HCT116 (cell line): ENCODE measurements around the gene DPF3.

Source experiments
- CBX3 ChIP-seq: IDR thresholded peaks from 2 replicates; pipeline ENCODE4 v1.6.1; 2012; ENCODE audit warnings: low read depth
- EZH2 ChIP-seq: fragments of 200-600 bp; sonication (generic); IDR thresholded peaks from 2 replicates; pipeline ENCODE4 v1.6.1; 2017; ENCODE audit warnings: antibody characterized with exemption, mixed run types
- EZH2phosphoT487 ChIP-seq: fragments of 200-600 bp; IDR thresholded peaks from 2 replicates; pipeline ENCODE4 v1.6.1; 2018; ENCODE audit warnings: antibody characterized with exemption, borderline replicate concordance
- POLR2A ChIP-seq: IDR thresholded peaks from 2 replicates; pipeline ENCODE4 v1.7.0; 2011; ENCODE audit warnings: borderline replicate concordance; ENCODE audit not compliant: insufficient read depth, insufficient read length; ENCODE audit errors: extremely low read depth
- POLR2AphosphoS5 ChIP-seq: IDR thresholded peaks from 2 replicates; pipeline ENCODE4 v1.6.1; 2011; ENCODE audit warnings: mild to moderate bottlenecking, low read depth, low read length, moderate library complexity
- SIN3A ChIP-seq: IDR thresholded peaks from 2 replicates; pipeline ENCODE4 v1.6.1; 2012; ENCODE audit warnings: low read depth
- SRF ChIP-seq: IDR thresholded peaks from 2 replicates; pipeline ENCODE4 v1.6.1; 2012; ENCODE audit warnings: low read depth
- YY1 ChIP-seq: IDR thresholded peaks from 2 replicates; pipeline ENCODE4 v1.6.1; 2011; ENCODE audit warnings: low read length, low read depth, moderate library complexity, mild to moderate bottlenecking; ENCODE audit not compliant: insufficient replicate concordance; ENCODE audit errors: extremely low read depth
- ZNF274 ChIP-seq: fragments of 200-500 bp; sonication (Bioruptor generic); IDR thresholded peaks from 2 replicates; pipeline ENCODE4 v1.6.1; 2014; ENCODE audit warnings: mild to moderate bottlenecking, low read depth, low read length, inconsistent platforms
- TF ChIP-seq, protein P1 (sequence below), 3 experiments: fragments of 200-600 bp in 1 of 3; sonication (generic) in 1 of 3; IDR thresholded peaks in 2 of 3; conservative IDR thresholded peaks in 1 of 3; 2 replicates each; pipeline ENCODE4 v1.5.1; 2012 to 2017; ENCODE audit warnings: low read depth in 2 of 3, low read length in 2 of 3, antibody characterized with exemption in 1 of 3, borderline replicate concordance in 1 of 3, control low read depth in 1 of 3, mild to moderate bottlenecking in 1 of 3, mixed read lengths in 1 of 3, mixed run types in 1 of 3, moderate library complexity in 1 of 3; ENCODE audit not compliant: insufficient read depth in 1 of 3
- TF ChIP-seq, protein P2 (sequence below): IDR thresholded peaks from 2 replicates; pipeline ENCODE4 v1.6.1; 2012; ENCODE audit warnings: low read depth

DNA sequence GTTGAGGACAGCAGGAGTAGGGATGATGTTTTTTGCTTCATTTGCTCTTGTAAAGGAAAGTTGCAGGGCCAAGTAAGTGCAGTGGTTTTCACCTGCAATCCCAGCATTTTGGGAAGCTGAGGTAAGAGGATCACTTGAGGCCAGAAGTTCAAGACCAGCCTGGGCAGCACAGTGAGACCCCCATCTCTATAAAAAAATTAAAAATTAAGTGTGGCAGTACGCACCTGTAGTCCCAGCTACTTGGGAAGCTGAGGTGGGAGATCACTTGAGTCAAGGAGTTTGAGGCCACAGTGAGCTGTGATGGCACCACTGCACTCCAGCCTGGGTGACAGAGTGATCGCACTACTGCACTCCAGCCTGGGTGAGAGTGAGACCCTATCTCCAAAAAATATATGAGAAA lies 10.8 kb downstream of the DPF3 start:
- TF ChIP-seq, protein P1, sequence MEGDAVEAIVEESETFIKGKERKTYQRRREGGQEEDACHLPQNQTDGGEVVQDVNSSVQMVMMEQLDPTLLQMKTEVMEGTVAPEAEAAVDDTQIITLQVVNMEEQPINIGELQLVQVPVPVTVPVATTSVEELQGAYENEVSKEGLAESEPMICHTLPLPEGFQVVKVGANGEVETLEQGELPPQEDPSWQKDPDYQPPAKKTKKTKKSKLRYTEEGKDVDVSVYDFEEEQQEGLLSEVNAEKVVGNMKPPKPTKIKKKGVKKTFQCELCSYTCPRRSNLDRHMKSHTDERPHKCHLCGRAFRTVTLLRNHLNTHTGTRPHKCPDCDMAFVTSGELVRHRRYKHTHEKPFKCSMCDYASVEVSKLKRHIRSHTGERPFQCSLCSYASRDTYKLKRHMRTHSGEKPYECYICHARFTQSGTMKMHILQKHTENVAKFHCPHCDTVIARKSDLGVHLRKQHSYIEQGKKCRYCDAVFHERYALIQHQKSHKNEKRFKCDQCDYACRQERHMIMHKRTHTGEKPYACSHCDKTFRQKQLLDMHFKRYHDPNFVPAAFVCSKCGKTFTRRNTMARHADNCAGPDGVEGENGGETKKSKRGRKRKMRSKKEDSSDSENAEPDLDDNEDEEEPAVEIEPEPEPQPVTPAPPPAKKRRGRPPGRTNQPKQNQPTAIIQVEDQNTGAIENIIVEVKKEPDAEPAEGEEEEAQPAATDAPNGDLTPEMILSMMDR (IDR thresholded peaks at IDR 0.05 in 2 of 3, conservative IDR thresholded peaks at IDR 0.05 in 1 of 3; ENCODE audit: borderline replicate concordance in 1 of 3, insufficient read depth in 1 of 3, low read depth in 2 of 3, low read length in 2 of 3) = no peak
- no peak for TF ChIP-seq SIN3A
- TF ChIP-seq CBX3 = no peak
- no peak for TF ChIP-seq EZH2phosphoT487
- TF ChIP-seq ZNF274 = no peak
- TF ChIP-seq, protein P2, sequence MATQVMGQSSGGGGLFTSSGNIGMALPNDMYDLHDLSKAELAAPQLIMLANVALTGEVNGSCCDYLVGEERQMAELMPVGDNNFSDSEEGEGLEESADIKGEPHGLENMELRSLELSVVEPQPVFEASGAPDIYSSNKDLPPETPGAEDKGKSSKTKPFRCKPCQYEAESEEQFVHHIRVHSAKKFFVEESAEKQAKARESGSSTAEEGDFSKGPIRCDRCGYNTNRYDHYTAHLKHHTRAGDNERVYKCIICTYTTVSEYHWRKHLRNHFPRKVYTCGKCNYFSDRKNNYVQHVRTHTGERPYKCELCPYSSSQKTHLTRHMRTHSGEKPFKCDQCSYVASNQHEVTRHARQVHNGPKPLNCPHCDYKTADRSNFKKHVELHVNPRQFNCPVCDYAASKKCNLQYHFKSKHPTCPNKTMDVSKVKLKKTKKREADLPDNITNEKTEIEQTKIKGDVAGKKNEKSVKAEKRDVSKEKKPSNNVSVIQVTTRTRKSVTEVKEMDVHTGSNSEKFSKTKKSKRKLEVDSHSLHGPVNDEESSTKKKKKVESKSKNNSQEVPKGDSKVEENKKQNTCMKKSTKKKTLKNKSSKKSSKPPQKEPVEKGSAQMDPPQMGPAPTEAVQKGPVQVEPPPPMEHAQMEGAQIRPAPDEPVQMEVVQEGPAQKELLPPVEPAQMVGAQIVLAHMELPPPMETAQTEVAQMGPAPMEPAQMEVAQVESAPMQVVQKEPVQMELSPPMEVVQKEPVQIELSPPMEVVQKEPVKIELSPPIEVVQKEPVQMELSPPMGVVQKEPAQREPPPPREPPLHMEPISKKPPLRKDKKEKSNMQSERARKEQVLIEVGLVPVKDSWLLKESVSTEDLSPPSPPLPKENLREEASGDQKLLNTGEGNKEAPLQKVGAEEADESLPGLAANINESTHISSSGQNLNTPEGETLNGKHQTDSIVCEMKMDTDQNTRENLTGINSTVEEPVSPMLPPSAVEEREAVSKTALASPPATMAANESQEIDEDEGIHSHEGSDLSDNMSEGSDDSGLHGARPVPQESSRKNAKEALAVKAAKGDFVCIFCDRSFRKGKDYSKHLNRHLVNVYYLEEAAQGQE = no peak
- no peak for TF ChIP-seq SRF
- no peak for TF ChIP-seq POLR2A
- TF ChIP-seq YY1 = no peak
- TF ChIP-seq POLR2AphosphoS5 = no peak
- no peak for TF ChIP-seq EZH2
